IPS DF 6.9 (cell line): Measurements from ENCODE around the gene MYO9A.

ENCODE experiments used
- DNase-seq: peaks from one replicate; pipeline ENCODE4 v3.0.0-alpha.2; 2013; ENCODE audit warnings: low read depth, low spot score
- H3K27ac ChIP-seq: one replicate; pipeline ENCODE4 v1.5.1; 2013; ENCODE audit warnings: low read length, control low read depth
- H3K27me3 ChIP-seq: 2 replicates; pipeline ENCODE4 v1.6.1; 2013; ENCODE audit warnings: mild to moderate bottlenecking, low read length; ENCODE audit not compliant: control insufficient read depth, insufficient read depth
- H3K36me3 ChIP-seq: 2 replicates; pipeline ENCODE4 v1.6.1; 2013; ENCODE audit warnings: low read length; ENCODE audit not compliant: control insufficient read depth, insufficient read depth
- H3K4me1 ChIP-seq: 2 replicates; pipeline ENCODE4 v1.6.1; 2013; ENCODE audit warnings: low read length; ENCODE audit not compliant: control insufficient read depth, insufficient read depth
- H3K4me3 ChIP-seq: 2 replicates; pipeline ENCODE4 v1.5.1; 2013; ENCODE audit warnings: mild to moderate bottlenecking, low read length
- H3K9me3 ChIP-seq: 2 replicates; pipeline ENCODE4 v1.6.1; 2013; ENCODE audit warnings: low read length, inconsistent platforms; ENCODE audit not compliant: control insufficient read depth, insufficient read depth
- WGBS: extraction: QIAGEN DNeasy Blood & Tissue Kit; methylation state at CpG from one replicate; pipeline ENCODE4 v1.1.7; 2013; ENCODE audit warnings: mixed read lengths, missing lambda C conversion rate; ENCODE audit not compliant: insufficient read length, insufficient coverage; 5-methylcytosine and 5-hydroxymethylcytosine counted together

MYO9A gene

GRCh38 chr15:72155635-72156616 is 38.0 kb upstream of the MYO9A start:
- no peaks in the 10 kb centered on the region for H3K27me3 ChIP-seq
- H3K9me3 ChIP-seq, result no peaks in the 10 kb centered on the region
- no peaks in the 10 kb centered on the region for H3K4me1 ChIP-seq
- WGBS, result no CpG with 5 or more reads among the region's 19 CpGs
- H3K4me3 ChIP-seq, result no peak overlapping the region
- H3K27ac ChIP-seq, result no peak overlapping the region
- H3K36me3 ChIP-seq, result no peaks in the 10 kb centered on the region
- DNase-seq, result peak; percentile 74

GRCh38 chr15:72155003-72155621 is 37.2 kb upstream of the MYO9A start:
- Histone ChIP-seq H3K27ac (no peak overlapping the region), H3K36me3 (no peaks in the 10 kb centered on the region), H3K9me3 (no peaks in the 10 kb centered on the region), H3K4me1 (no peaks in the 10 kb centered on the region), H3K27me3 (no peaks in the 10 kb centered on the region), H3K4me3 (no peak overlapping the region)
- no CpG with 5 or more reads among the region's 14 CpGs for WGBS
- no peak for DNase-seq

- WGBS, result no CpG with 5 or more reads among the region's 7 CpGs
- H3K27me3 ChIP-seq, result no peaks in the 10 kb centered on the region
- no peaks in the 10 kb centered on the region for H3K4me1 ChIP-seq
- H3K36me3 ChIP-seq, result no peaks in the 10 kb centered on the region
- H3K9me3 ChIP-seq, result no peaks in the 10 kb centered on the region
- H3K27ac ChIP-seq, result no peak overlapping the region
- DNase-seq, result no peak
- H3K4me3 ChIP-seq, result no peak overlapping the region
Observed at GRCh38 chr15:72154316-72154715, 36.4 kb upstream of the MYO9A start.

GRCh38 chr15:72153269-72154000 is 35.5 kb upstream of the MYO9A start:
- no peak overlapping the region for H3K27ac ChIP-seq
- no peaks in the 10 kb centered on the region for H3K9me3 ChIP-seq
- H3K36me3 ChIP-seq, result no peaks in the 10 kb centered on the region
- no peaks in the 10 kb centered on the region for H3K4me1 ChIP-seq
- H3K4me3 ChIP-seq, result no peak overlapping the region
- H3K27me3 ChIP-seq, result no peaks in the 10 kb centered on the region
- no peak for DNase-seq
- no CpG with 5 or more reads among the region's 5 CpGs for WGBS

GRCh38 chr15:72147418-72147817 is 29.5 kb upstream of the MYO9A start:
- DNase-seq, result no peak
- no peaks in the 10 kb centered on the region for H3K36me3 ChIP-seq
- no peaks in the 10 kb centered on the region for H3K9me3 ChIP-seq
- WGBS, result no CpG with 5 or more reads among the region's 2 CpGs
- H3K27me3 ChIP-seq, result no peaks in the 10 kb centered on the region
- H3K4me3 ChIP-seq, result no peak overlapping the region
- H3K27ac ChIP-seq, result no peak overlapping the region
- H3K4me1 ChIP-seq, result no peaks in the 10 kb centered on the region

- no peak overlapping the region for H3K27ac ChIP-seq
- no peaks in the 10 kb centered on the region for H3K9me3 ChIP-seq
- no peaks in the 10 kb centered on the region for H3K4me1 ChIP-seq
- H3K36me3 ChIP-seq, result no peaks in the 10 kb centered on the region
- no peak overlapping the region for H3K4me3 ChIP-seq
- H3K27me3 ChIP-seq, result no peaks in the 10 kb centered on the region
- DNase-seq, result no peak
Observed at GRCh38 chr15:72146934-72147333, 29.0 kb upstream of the MYO9A start.

- Histone ChIP-seq H3K27ac (no peak overlapping the region), H3K9me3 (no peaks in the 10 kb centered on the region), H3K27me3 (no peaks in the 10 kb centered on the region), H3K4me3 (no peak overlapping the region), H3K36me3 (no peaks in the 10 kb centered on the region), H3K4me1 (no peaks in the 10 kb centered on the region)
- WGBS, result no CpG with 5 or more reads among the region's 3 CpGs
- DNase-seq, result no peak
Observed at GRCh38 chr15:72146221-72146620, 28.3 kb upstream of the MYO9A start.

GRCh38 chr15:72141171-72142084 is 23.5 kb upstream of the MYO9A start:
- no peaks in the 10 kb centered on the region for H3K9me3 ChIP-seq
- no peaks in the 10 kb centered on the region for H3K36me3 ChIP-seq
- H3K27ac ChIP-seq, result no peak overlapping the region
- H3K4me3 ChIP-seq, result no peak overlapping the region
- H3K27me3 ChIP-seq, result no peaks in the 10 kb centered on the region
- DNase-seq, result no peak
- no CpG with 5 or more reads among the region's 4 CpGs for WGBS
- H3K4me1 ChIP-seq, result no peaks in the 10 kb centered on the region

GRCh38 chr15:72140088-72140487 is 22.1 kb upstream of the MYO9A start:
- no peaks in the 10 kb centered on the region for H3K27me3 ChIP-seq
- H3K36me3 ChIP-seq, result no peaks in the 10 kb centered on the region
- WGBS, result no CpG with 5 or more reads among the region's 3 CpGs

GRCh38 chr15:72139667-72140066 is 21.7 kb upstream of the MYO9A start:
- WGBS, result no CpG with 5 or more reads among the region's 4 CpGs
- Histone ChIP-seq H3K9me3 (no peaks in the 10 kb centered on the region), H3K4me3 (no peak overlapping the region), H3K4me1 (no peaks in the 10 kb centered on the region), H3K36me3 (no peaks in the 10 kb centered on the region), H3K27ac (no peak overlapping the region), H3K27me3 (no peaks in the 10 kb centered on the region)
- DNase-seq, result no peak

More at GRCh38 chr15:72140088-72140487, 22.1 kb upstream of the MYO9A start:
- DNase-seq, result no peak
- Histone ChIP-seq H3K4me3 (no peak overlapping the region), H3K27ac (no peak overlapping the region), H3K9me3 (no peaks in the 10 kb centered on the region), H3K4me1 (no peaks in the 10 kb centered on the region)
